ENCODE data around the gene LMF1. TPM values are rescaled to one million over a fixed set of nuclear protein-coding genes. Genes with fewer than 3 reads are reported as not detected.

Gene LMF1
- total RNA-seq, 4 donors from 2014 or later = 21.8 to 47.9 (median 36.0) TPM

- intact Hi-C loops (cut with DNase I; ENCODE audit: low total_unique reads) = no loop called here
- no peak overlapping the region for H3K4me3 ChIP-seq
- TF ChIP-seq POLR2A (IDR thresholded peaks at IDR 0.05) (no peak), CTCF (IDR thresholded peaks at IDR 0.05) (no peak)
- H3K4me1 ChIP-seq = no peaks in the 10 kb centered on the region
- no peaks in the 10 kb centered on the region for H3K27me3 ChIP-seq
- DNase-seq = no peak
- no peaks in the 10 kb centered on the region for H3K36me3 ChIP-seq
- H3K27ac ChIP-seq = no peak overlapping the region
- no peaks in the 10 kb centered on the region for H3K9me3 ChIP-seq
Measured at GRCh38 chr16:847681-848445, 122.9 kb downstream of the LMF1 start.

GRCh38 chr16:847151-847550 is 123.6 kb downstream of the LMF1 start:
- no peaks in the 10 kb centered on the region for H3K27me3 ChIP-seq
- no peaks in the 10 kb centered on the region for H3K36me3 ChIP-seq
- intact Hi-C loops (cut with DNase I; ENCODE audit: low total_unique reads) = no loop called here
- H3K9me3 ChIP-seq = no peaks in the 10 kb centered on the region
- DNase-seq = no peak
- H3K27ac ChIP-seq = no peak overlapping the region
- no peak overlapping the region for H3K4me3 ChIP-seq
- H3K4me1 ChIP-seq = no peaks in the 10 kb centered on the region
- TF ChIP-seq POLR2A (IDR thresholded peaks at IDR 0.05) (no peak), CTCF (IDR thresholded peaks at IDR 0.05) (no peak)

- no peaks in the 10 kb centered on the region for H3K4me1 ChIP-seq
- TF ChIP-seq POLR2A (IDR thresholded peaks at IDR 0.05) (no peak), CTCF (IDR thresholded peaks at IDR 0.05) (no peak)
- DNase-seq = no peak
- H3K4me3 ChIP-seq = no peak overlapping the region
- H3K27me3 ChIP-seq = no peaks in the 10 kb centered on the region
- intact Hi-C loops (cut with DNase I; ENCODE audit: low total_unique reads) = no loop called here
- H3K9me3 ChIP-seq = no peaks in the 10 kb centered on the region
- H3K27ac ChIP-seq = no peak overlapping the region
- H3K36me3 ChIP-seq = no peaks in the 10 kb centered on the region
Measured at GRCh38 chr16:845351-845745, 125.4 kb downstream of the LMF1 start.

GRCh38 chr16:844638-845350 is 126.0 kb downstream of the LMF1 start:
- Histone ChIP-seq H3K4me3 (no peak overlapping the region), H3K27ac (no peak overlapping the region), H3K27me3 (no peaks in the 10 kb centered on the region), H3K4me1 (no peaks in the 10 kb centered on the region), H3K36me3 (no peaks in the 10 kb centered on the region), H3K9me3 (no peaks in the 10 kb centered on the region)
- TF ChIP-seq CTCF (IDR thresholded peaks at IDR 0.05) = no peak
- no peak for TF ChIP-seq POLR2A (IDR thresholded peaks at IDR 0.05)
- no peak for DNase-seq
- intact Hi-C loops (cut with DNase I; ENCODE audit: low total_unique reads) = no loop called here

GRCh38 chr16:843771-844170 is 127.0 kb downstream of the LMF1 start:
- no peak overlapping the region for H3K4me3 ChIP-seq
- no peaks in the 10 kb centered on the region for H3K27me3 ChIP-seq
- TF ChIP-seq CTCF (IDR thresholded peaks at IDR 0.05) (no peak), POLR2A (IDR thresholded peaks at IDR 0.05) (no peak)
- H3K9me3 ChIP-seq = no peaks in the 10 kb centered on the region
- no peak for DNase-seq
- no peaks in the 10 kb centered on the region for H3K4me1 ChIP-seq
- intact Hi-C loops (cut with DNase I; ENCODE audit: low total_unique reads) = no loop called here
- H3K36me3 ChIP-seq = no peaks in the 10 kb centered on the region
- no peak overlapping the region for H3K27ac ChIP-seq
